Measurements from ENCODE around the gene PAPOLB. TPM values are rescaled to one million over a fixed set of nuclear protein-coding genes. Genes with fewer than 3 reads are reported as not detected.

The PAPOLB gene
- polyA plus RNA-seq, 10 donors: 0.04 to 0.09 (median 0.04) TPM; not detected in 5

DNA sequence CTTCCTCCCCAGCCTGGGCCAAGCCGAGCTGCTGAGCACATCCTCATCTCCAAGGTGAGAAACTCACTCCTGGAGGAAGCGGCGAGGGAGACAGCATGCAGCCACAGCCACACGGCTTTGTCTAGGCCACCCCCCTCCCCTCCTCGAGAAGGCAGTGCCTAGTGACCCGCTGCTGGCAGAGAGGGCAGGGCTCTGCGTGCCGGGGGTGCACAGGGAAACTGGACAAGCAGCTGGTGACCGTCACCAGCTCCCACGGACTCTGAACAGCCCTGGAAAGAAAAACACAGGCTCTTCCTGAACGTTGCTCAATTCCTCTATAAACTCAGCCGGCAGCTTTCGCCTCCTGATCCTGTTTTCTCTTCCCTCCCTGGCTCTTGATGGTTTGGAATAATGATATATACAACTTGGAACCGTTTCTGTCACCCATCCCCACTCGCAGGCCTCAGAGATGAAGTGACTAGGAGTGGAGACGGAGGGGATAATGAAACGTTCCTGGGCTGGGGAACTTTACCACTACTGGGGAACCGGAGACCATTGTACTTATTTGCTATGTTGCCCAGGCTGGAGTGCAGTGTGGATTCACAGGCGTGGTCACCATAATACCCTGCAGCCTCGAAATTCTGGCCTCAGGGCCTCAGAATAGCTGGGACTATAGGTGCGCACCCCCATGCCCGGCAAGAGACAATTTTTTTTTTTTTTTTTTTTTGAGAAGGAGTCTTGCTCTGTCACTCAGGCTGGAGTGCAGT is 19.3 kb downstream of the PAPOLB start:
- no peak for DNase-seq

DNA sequence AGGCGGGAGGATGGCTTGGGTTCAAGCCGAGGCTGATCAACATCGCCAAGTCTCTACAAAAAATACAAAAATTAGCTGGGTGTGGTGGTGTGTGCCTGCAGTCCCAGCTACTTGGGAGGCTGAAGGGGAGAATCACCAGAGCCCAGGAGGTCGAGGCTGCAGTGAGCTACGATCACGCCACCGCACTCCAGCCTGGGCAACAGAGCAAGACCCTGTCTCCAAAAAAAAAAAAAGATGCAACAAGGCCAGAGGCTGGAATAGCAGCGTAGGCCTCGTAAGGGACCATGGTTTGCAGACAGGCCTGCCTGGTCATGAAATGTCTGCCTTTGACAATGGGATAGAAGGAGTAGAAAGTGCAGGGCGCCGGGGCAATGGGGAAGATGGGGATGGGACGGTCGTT is 20.0 kb downstream of the PAPOLB start:
- no peak for DNase-seq

DNA sequence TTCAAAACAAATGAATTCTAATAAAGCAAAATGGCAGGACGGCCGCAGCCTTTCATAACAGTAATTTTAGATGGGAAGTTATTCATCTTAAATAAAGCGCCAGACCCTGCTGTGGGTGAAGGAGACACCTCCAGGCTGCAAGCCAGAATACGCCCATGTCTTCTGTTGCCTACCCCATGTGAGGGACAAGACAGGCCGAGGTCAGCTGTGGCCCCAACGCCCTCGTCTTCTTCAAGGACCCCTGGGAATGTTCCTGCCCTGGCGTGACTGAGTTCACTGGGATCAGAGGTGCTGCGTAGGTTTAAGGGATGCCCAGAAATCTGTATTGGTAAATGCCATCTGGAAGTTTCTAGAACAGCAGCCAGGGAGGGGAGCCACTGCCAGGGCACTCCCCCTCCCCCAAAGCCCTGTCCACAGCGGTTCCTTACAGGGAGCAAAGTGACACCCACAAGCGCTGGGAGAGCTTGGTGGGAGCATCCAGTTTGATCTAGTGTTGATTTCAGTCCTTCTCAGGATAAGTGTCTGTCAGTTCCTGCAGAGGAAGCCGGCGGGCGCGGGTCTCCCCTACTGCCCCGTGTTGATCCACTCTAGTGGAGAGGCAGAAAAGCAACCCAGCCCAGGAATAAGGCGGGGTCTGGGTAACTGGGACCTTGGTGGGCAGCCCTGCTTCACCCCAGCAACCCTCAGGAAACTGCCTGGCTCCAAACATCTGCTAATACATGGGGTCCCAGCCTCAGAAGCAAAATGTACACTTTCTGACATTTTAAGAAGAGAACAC is 20.6 kb downstream of the PAPOLB start:
- no peak for DNase-seq

DNA sequence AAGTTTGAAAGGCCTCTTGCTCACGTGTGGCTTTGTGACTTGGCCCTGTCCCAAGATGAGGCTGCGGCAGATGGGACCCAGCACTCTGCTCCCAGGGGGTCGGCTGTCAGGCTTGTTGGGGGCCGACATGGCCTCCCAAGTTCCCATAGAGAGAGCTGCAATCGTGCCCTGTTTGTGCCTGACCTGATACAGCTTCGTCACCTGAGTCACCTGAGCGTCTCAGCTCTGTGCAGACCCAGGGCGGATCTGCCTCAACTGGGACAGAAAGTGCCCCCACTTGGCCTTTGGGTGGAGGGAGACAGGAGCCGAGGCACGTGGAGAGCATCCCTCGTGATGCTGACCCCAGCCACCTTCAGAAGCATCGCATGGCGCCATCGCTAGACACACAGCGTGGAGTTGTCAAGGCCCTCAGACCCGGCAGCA is 21.7 kb downstream of the PAPOLB start:
- no peak for DNase-seq

DNA sequence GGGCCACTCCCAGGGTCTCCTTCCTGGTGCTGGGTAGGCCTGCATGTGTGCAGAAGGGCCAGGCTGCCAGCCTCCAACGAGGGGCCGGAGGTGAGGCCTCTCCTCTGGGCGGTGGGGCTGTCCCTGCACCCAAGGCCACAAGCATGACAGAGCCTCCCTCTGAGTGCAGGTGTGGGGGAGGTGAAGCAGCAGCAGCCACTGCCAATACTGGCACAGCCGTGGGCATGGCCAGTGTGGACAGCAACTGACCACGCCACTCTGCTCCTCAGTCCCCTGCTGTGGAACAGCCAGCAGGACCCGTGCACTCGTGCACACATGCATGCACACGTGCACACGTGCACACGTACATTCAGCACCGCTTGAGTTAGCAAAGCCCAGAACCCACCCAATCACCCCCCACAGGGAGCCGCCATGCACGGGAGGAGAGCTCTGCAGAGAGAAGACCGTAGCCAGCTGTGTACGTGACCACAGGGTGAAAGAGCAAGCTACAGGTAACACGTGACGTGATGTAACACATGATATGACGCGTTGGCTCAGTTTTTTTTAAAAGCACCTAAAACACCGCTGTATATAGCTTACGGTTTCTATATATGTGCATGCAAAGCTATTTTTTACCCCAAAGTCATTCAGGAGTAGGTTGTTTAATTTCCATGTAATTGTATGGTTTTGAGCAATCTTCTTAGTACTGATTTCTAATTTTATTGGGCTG is 23.1 kb downstream of the PAPOLB start:
- no peak for DNase-seq

DNA sequence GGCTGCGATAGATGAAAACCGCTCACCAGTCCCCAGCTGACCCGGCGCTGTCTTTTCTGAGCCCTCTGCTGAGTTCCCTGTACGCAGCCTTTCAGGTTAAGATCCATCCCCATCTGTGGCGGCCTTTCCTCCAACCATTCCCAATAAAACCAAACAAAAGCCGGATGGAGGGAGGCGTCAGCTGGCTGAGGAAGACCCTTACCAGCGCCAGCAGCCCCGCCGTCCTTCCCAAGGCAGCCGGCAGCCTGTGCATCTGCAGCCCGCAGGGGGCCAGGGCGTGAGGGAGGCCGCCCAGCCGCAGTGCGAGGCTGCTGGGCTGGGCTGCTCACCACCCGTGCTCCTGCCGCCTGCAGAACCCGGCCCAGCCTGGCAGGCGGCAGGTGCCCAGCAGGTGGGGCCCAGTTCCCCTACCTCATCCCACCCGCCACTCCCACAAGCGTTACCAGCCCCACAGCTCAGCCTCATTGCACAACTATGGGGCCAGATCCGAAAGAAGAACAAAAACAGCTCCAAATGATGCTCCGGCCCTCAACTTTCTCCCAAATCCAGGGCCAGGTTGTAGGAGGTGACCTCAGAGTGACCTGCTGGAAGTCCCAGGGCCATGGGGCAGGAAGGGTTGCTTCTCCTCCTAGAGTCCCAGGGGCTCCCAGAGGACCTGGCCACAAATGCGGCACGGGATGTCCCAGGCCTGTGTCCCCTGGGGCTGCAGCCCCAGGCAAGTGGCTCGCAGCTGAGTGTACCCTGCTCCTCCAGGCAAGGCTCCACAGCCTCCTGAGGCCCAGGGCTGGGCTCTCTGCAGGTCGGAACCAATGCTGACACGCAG is 23.8 kb downstream of the PAPOLB start:
- peak in 1 of 3 donors; percentile 59 for DNase-seq

DNA sequence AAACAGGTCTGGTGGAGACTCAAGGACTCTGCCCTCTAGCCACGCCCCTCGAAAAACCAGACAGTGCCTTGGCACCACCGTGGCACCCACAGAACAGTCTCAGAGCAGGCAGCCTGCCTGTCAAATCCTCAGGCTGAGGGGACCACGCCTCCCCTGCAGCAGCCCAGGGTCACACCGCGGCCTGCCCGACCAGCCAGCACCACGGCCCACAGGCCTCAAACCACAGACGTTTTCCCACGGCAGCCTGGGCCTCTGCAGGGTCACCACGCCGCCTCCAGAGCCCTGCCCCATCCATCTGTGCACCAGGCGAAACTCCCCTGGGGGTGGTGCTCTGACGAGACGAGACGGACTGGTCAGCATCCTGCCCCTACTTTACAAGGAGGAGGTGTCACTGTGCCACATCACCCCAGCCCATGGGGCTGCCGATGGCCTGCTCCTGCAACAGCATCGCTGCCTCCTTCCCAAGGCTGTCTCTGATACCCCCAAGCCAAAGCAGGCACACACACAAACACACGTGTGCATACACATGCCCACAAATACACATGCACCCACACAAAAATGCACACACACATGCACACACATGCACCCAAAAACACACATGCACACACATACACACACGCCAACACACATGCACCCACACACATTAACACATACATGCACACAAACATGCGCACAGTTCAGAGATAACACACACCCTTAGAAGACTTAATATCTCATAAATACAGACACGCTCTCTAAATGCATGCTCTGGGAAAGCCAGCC is 24.6 kb downstream of the PAPOLB start:
- no peak for DNase-seq

DNA sequence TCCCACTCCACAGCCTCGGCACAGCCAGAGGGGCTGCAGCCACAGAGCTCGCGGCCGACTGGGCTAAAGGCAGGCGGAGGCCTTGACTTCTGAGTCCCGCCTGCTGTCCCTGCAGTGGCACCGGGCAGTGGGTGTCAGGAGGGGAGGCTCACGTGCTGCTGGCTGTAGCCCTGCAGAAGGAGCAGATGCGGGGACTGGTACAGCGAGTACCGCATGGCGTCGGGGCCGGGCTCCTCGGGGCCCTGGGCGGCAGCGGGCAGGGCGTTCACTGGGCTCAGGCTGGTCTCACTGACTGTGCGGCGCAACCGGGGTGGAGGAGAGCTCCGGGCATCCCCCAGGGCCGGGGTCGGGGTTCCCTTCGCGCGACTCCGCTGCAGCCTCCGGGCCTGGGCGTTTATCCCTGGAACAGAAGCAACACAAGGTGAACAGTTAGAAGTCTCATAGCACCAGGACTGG is 25.6 kb downstream of the PAPOLB start:
- no peak for DNase-seq

DNA sequence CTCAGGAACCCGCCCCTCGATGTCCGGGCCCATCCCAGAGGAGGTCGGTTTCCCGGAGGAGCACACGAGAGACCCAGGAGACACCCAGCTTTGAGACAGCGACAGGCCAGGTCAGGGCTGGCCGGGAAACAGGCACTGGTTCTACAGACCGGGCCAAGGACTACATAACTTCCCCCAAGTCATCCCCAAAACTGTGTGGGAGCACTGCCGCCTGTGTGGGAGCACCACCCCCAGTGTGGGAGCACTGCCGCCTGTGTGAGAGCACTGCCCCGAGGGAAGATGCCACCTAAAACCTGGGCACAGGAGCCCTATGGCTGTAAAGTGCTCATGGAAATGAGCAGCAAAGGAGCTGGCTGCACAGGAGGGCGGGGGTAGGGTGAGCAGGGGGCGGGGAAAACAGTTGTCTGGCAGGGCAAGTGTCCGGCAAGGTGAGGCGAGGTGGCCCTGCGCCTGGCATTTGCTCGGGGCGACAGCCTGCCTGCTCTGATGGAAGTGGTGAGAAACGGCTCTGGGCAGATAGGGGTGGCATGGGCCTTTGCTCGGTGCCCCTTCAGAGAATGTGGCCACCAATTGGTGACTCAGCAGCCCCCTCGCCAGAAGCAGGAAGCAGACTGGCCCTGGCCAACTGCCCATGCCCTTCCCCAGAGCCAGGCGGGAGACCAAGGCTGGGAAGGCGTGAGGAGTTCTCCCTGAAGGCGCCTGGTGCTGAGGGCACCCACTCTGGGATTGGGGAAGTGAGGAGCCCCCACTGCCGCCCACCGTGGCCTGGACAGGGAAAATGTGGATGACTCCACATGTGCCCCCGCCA is 26.2 kb downstream of the PAPOLB start:
- DNase-seq: no peak

DNA sequence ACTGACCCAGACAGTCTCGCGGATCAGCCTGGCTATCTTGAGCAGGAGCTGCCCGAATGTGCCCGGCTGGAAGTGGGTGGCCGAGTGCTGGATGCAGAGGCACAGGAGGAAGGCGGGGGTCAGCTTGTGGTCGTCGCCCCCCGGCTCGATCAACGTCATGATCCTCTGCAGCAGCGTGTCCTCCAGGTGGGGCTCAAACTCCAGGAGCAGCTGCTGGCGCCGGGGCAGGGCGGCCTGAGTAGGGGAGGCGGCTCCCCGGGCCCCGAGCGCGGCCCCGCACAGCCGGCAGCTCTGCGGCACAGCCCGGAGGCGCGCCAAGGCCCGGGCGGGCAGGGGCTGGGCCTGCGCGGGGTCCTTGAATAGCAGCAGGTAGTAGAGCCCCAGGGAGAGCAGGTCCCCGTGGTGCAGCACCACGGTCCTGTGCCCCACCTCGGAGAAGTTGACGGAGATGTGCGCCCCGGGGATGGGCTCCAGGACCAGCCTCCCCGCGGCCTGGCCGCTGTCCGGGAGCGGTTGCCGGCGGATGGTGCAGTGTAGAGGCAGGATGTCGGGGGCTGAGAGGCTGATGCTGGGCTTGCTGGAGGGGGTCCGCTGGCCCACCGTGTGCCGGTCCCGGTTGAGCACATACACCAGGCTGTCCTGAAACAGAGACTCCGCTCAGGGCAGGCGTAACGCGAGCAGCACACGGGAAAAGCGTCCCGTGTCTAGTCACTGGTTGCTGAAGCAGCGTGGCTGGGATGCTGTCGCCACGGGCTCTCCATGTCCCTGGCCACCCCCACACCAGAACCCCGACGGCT is 27.0 kb downstream of the PAPOLB start:
- no peak for DNase-seq

DNA sequence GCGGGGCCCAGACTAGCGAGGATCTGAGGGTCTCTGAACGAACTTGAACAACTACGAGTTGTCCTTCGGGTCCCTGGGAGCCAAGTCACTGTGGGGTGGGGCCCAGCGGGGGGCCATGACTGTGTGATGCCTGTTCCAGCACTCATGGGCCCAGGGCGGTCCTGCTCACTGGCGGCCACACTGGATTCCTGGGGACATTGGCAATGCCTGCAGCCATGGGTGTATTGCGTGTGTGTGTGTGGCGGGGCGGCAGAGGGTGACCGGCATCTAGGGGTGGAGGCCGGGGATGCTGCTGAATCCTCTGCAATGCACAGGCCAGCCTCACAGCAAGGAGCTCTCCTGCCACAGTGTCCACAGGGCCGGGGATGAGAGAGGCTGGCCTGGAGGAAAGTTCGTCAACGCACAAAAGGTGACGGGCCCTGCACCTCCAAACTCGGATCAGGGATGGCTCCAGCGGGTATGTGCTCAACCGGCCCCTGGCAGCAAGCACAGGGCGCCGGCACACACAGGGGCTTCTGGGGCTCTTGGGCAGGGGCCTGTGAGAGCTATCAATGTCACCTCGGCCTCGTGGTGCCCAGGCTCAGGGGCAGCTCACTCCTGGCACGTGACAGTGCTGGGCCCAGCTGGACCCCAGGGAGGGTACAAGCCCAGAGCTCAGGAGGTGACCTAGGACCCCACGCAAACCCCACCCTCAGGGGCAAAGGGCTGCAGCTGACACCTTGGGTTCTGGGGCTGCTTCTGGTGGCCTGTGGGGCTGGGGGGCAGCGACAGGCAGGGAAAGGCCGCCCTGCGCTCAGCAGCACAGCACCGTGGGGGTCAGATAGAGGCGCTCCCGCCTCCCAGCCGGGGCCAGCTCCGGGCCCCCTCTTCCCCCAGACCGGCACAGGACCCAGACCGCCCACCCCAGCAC is 27.9 kb downstream of the PAPOLB start:
- no peak for DNase-seq

DNA sequence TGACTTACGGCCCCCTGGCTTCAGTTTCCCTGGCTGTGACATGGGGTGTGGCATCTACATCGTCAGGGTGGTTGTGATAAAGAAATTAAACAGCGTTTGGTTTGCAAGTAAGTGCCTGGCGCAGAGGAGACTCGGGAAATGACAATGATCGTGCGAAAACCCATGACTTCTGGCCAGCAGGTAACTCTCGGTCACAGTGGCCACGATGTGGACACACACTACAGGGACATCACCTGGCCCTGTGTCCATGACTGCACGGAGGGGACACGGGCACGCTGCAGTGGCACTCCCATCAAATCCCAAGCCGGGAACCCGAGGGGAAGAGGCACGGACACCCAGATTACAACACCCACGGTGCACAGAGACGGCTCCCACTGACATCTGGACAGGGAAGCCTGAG is 28.7 kb downstream of the PAPOLB start:
- DNase-seq: no peak

DNA sequence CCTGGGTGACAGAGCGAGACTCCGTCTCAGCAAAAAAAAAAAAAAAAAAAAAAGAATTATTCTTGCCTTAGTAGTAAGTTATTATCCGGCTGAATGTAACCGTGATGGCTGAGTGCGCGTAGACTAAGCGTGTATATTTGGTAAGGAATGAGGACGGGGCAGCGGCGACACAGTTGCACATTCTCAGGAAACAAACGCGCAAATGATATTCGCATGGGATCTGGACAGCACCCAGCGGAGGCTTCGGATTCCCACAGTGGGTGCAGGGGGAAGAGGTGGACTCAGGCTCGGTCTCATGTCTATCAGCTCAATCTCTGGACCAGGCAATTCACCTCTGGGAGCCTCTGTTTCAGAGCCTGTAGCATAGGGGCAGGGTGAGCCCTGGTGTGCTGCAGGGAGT is 29.1 kb downstream of the PAPOLB start:
- DNase-seq: no peak

DNA sequence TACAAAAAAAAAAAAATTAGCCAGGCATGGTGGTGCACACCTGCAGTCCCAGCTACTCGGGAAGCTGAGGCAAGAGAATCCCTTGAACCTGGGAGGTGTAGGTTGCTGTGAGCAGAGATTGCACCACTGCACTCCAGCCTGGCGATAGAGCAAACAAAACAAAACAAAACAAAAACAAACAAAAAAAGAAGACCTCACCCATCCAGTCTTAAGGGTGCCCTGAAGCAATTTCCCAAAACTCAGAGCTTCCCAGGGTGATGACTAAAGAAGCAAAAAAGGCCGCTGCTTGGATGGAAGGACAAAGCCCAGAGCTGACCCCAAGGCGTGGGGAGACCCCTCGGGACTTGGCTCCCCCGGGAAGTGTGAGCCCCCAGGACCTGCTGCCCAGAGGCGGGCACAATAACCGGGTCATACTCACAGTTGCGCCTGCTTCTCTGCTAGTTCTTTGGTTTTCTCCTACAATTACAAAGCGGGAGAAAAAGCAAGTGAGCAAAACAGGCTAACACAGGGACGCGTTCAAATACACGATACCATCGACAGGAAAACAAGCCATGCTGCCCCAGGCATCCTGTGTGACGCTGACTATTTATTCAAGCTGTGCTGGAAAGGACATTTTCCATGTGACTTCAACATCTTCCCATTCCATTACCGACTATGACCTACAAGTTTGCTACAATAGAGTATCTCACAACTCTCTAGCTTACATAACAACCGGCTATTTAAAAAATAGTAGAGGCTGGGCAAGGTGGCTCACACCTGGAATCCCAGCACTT is 29.9 kb downstream of the PAPOLB start:
- no peak for DNase-seq

DNA sequence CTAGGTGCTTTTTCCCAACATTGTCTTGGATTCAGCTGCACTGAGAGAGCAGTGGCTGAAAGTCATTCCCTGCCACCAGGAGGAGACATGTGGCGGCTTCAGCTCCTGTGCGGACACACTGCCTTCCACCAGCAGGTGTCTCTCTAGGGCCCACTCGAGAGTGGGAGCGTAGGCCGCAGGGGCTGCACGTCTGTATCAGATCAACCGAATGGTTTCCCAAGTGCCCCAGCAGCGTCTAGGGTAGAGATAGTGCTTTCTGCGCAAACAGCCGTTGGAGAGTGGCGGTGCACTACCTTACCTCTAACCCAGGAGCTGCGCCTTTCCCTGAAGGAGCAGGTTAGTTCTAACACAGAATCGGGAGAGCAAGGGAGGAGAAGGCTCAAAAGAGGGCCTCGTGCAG is 31.7 kb downstream of the PAPOLB start:
- peak; percentile 48 to 80 (median 58) for DNase-seq

DNA sequence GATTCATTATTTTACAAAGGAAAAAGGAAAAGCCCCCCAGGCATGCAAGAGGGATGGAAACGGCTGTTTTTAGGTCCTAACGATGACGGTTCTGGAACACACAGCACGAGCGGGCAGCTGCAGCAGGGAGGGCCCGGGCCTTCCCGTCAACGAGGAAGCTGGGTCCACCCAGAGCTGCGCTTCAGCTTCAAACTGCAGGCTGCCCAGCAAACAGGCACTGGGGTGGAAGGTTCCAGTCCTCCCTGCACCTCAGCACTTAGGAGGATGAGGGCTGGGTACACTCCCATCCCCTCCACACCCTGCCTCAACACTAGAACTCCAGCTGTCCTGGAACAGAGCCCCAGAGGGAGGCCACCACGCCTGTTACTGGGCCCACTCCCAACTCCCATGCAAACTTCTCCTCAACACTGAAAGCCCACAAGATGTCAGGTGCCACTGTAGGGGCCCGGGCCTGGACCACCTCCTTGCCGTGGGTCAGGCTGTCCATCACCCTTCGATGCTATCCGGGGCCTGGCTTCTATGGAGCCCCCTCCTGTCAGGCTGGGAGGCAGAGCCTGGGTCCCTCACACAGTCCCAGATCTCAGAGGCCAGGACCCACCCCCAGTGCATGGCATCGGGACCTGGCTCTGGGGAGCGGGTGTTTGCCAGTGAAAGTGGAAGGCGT is 33.0 kb downstream of the PAPOLB start:
- DNase-seq: no peak

DNA sequence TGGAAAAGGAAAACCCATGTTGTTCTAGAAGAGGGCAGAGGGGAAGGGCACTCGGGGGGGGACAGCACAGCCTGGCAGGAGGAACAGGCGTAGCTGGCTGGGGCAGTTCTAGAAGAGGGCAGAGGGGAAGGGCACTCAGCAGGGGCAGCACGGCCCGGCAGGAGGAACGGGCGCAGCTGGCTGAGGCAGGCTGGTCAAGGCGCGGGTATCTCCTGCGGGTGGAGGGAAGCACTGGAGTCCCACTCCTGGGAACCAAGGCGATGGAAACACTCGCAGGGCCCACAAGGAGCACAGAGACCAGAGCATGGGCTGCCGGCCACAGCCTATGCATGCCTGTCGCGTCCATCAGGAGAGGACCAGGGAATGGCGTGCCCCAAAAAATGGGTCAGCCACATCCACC is 36.7 kb downstream of the PAPOLB start:
- DNase-seq: no peak
